WTC11 (cell line): ENCODE results near the gene DYNC1I1.

Experiments
- CREB1 ChIP-seq: sonication (generic); formaldehyde crosslinking; IDR thresholded peaks from 2 replicates; pipeline ENCODE4 v1.8.0; 2023; ENCODE audit warnings: mild to moderate bottlenecking, missing genetic modification reagents
- CREM ChIP-seq: sonication (generic); formaldehyde crosslinking; IDR thresholded peaks from 2 replicates; pipeline ENCODE4 v1.8.1; 2022; ENCODE audit warnings: mild to moderate bottlenecking, missing genetic modification reagents, moderate library complexity
- CTCF ChIP-seq: fragments of 200-600 bp; IDR thresholded peaks from 2 replicates; pipeline ENCODE4 v1.8.0; 2022; ENCODE audit warnings: antibody characterized with exemption
- EMX1 ChIP-seq: fragments of 250-450 bp; sonication (Bioruptor Pico); IDR thresholded peaks from 2 replicates; pipeline ENCODE4 v1.8.0; 2021; ENCODE audit warnings: mild to moderate bottlenecking
- FOXJ3 ChIP-seq: sonication (generic); formaldehyde crosslinking; IDR thresholded peaks from 2 replicates; pipeline ENCODE4 v1.9.0; 2021; ENCODE audit warnings: missing genetic modification reagents, mild to moderate bottlenecking, borderline replicate concordance
- GABPB1 ChIP-seq: sonication (generic); formaldehyde crosslinking; IDR thresholded peaks from 2 replicates; pipeline ENCODE4 v1.8.1; 2023; ENCODE audit warnings: mild to moderate bottlenecking, missing genetic modification reagents
- PREB ChIP-seq: sonication (generic); formaldehyde crosslinking; IDR thresholded peaks from 2 replicates; pipeline ENCODE4 v1.8.1; 2022; ENCODE audit warnings: mild to moderate bottlenecking, missing genetic modification reagents, moderate library complexity, borderline replicate concordance
- SP1 ChIP-seq: sonication (generic); formaldehyde crosslinking; conservative IDR thresholded peaks from 2 replicates; pipeline ENCODE4 v1.8.1; 2022; ENCODE audit warnings: missing genetic modification reagents
- TP53 ChIP-seq: sonication (generic); formaldehyde crosslinking; IDR thresholded peaks from 2 replicates; pipeline ENCODE4 v1.8.1; 2023; ENCODE audit warnings: mild to moderate bottlenecking, missing genetic modification reagents
- ZNF121 ChIP-seq: sonication (generic); formaldehyde crosslinking; IDR thresholded peaks from 2 replicates; pipeline ENCODE4 v1.8.0; 2023; ENCODE audit warnings: missing genetic modification reagents
- TF ChIP-seq, protein P1 (sequence below): sonication (generic); formaldehyde crosslinking; IDR thresholded peaks from 2 replicates; pipeline ENCODE4 v1.8.1; 2022; ENCODE audit warnings: low read depth, missing genetic modification reagents, borderline replicate concordance
- TF ChIP-seq, protein P2 (sequence below): sonication (generic); formaldehyde crosslinking; IDR thresholded peaks from 2 replicates; pipeline ENCODE4 v1.8.0; 2022; ENCODE audit warnings: mild to moderate bottlenecking, missing genetic modification reagents
- TF ChIP-seq, protein P3 (sequence below): sonication (generic); formaldehyde crosslinking; IDR thresholded peaks from 2 replicates; pipeline ENCODE4 v1.8.1; 2022; ENCODE audit warnings: low read depth, mild to moderate bottlenecking, moderate library complexity, missing genetic modification reagents, borderline replicate concordance
- TF ChIP-seq, protein P4 (sequence below): fragments of 250-450 bp; sonication (Bioruptor Pico); IDR thresholded peaks from 2 replicates; pipeline ENCODE4 v1.8.0; 2021; ENCODE audit warnings: mild to moderate bottlenecking

- TF ChIP-seq CTCF: no peak
- TF ChIP-seq, protein P1, sequence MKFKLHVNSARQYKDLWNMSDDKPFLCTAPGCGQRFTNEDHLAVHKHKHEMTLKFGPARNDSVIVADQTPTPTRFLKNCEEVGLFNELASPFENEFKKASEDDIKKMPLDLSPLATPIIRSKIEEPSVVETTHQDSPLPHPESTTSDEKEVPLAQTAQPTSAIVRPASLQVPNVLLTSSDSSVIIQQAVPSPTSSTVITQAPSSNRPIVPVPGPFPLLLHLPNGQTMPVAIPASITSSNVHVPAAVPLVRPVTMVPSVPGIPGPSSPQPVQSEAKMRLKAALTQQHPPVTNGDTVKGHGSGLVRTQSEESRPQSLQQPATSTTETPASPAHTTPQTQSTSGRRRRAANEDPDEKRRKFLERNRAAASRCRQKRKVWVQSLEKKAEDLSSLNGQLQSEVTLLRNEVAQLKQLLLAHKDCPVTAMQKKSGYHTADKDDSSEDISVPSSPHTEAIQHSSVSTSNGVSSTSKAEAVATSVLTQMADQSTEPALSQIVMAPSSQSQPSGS (CRISPR knock-in tag): no peak
- TF ChIP-seq GABPB1 (CRISPR knock-in tag): no peak
- TF ChIP-seq, protein P2, sequence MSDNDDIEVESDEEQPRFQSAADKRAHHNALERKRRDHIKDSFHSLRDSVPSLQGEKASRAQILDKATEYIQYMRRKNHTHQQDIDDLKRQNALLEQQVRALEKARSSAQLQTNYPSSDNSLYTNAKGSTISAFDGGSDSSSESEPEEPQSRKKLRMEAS (CRISPR knock-in tag): no peak
- TF ChIP-seq CREB1 (CRISPR knock-in tag): no peak
- no peak for TF ChIP-seq EMX1 (CRISPR knock-in tag)
- no peak for TF ChIP-seq PREB (CRISPR knock-in tag)
- no peak for TF ChIP-seq TP53 (CRISPR knock-in tag)
- TF ChIP-seq, protein P3, sequence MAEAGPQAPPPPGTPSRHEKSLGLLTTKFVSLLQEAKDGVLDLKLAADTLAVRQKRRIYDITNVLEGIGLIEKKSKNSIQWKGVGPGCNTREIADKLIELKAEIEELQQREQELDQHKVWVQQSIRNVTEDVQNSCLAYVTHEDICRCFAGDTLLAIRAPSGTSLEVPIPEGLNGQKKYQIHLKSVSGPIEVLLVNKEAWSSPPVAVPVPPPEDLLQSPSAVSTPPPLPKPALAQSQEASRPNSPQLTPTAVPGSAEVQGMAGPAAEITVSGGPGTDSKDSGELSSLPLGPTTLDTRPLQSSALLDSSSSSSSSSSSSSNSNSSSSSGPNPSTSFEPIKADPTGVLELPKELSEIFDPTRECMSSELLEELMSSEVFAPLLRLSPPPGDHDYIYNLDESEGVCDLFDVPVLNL: no peak
- TF ChIP-seq ZNF121: no peak
- TF ChIP-seq CREM (CRISPR knock-in tag): no peak
- no peak for TF ChIP-seq FOXJ3 (CRISPR knock-in tag)
- TF ChIP-seq, protein P4, sequence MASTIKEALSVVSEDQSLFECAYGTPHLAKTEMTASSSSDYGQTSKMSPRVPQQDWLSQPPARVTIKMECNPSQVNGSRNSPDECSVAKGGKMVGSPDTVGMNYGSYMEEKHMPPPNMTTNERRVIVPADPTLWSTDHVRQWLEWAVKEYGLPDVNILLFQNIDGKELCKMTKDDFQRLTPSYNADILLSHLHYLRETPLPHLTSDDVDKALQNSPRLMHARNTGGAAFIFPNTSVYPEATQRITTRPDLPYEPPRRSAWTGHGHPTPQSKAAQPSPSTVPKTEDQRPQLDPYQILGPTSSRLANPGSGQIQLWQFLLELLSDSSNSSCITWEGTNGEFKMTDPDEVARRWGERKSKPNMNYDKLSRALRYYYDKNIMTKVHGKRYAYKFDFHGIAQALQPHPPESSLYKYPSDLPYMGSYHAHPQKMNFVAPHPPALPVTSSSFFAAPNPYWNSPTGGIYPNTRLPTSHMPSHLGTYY (CRISPR knock-in tag): no peak
- TF ChIP-seq SP1: no peak
Measured at GRCh38 chr7:95800787-95801186, 28.4 kb downstream of the DYNC1I1 start.
